Umbilical cord (tissue), 1 donor: ENCODE results near the gene SOAT2. TPM values are rescaled to one million over a fixed set of nuclear protein-coding genes. Genes with fewer than 3 reads are reported as not detected.

Source experiments
- total RNA-seq: library from RNA; depleted of rRNA; stranded (reverse); fragments of >200 nt; gene quantifications from one replicate; pipeline ENCODE4 v1.2.3, GENCODE V29; 2014; ENCODE audit warnings: low replicate concordance; ENCODE audit not compliant: insufficient read depth

The SOAT2 gene
- total RNA-seq, 1 donor from 2014 or later: not detected

Other genes starting within 250 kb of the SOAT2 start
- gene KRT8, start 198.4 kb upstream of the SOAT2 start, total RNA-seq: 94.6 TPM
- 87.9 TPM for gene KRT18, start 154.4 kb upstream of the SOAT2 start, total RNA-seq
- gene EIF4B, start 97.0 kb upstream of the SOAT2 start, total RNA-seq: 833 TPM
- gene TNS2, start 53.4 kb upstream of the SOAT2 start, total RNA-seq: 39.7 TPM
- gene SPRYD3, start 24.1 kb upstream of the SOAT2 start, total RNA-seq: 14.2 TPM
- gene IGFBP6, start 5.8 kb upstream of the SOAT2 start, total RNA-seq: 112 TPM
- gene ZNF740, start 77.2 kb downstream of the SOAT2 start, total RNA-seq: 14.9 TPM
- 11.1 TPM for gene CSAD, start 77.4 kb downstream of the SOAT2 start, total RNA-seq
- gene ITGB7, start 103.8 kb downstream of the SOAT2 start, total RNA-seq: not detected
- 5.8 TPM for gene RARG, start 128.7 kb downstream of the SOAT2 start, total RNA-seq
- gene ESPL1, start 164.8 kb downstream of the SOAT2 start, total RNA-seq: 8.4 TPM
- gene PFDN5, start 192.1 kb downstream of the SOAT2 start, total RNA-seq: 454 TPM
- gene MYG1, start 196.2 kb downstream of the SOAT2 start, total RNA-seq: 17.8 TPM
- 38.3 TPM for gene AAAS, start 218.1 kb downstream of the SOAT2 start, total RNA-seq
- 0.24 TPM for gene SP7, start 232.9 kb downstream of the SOAT2 start, total RNA-seq